ENCODE measurements around the gene PLSCR5. TPM values are rescaled to one million over a fixed set of nuclear protein-coding genes. Genes with fewer than 3 reads are reported as not detected.

The PLSCR5 gene
- total and polyA plus RNA-seq, 3 donors from 2014 or later = not detected

DNA sequence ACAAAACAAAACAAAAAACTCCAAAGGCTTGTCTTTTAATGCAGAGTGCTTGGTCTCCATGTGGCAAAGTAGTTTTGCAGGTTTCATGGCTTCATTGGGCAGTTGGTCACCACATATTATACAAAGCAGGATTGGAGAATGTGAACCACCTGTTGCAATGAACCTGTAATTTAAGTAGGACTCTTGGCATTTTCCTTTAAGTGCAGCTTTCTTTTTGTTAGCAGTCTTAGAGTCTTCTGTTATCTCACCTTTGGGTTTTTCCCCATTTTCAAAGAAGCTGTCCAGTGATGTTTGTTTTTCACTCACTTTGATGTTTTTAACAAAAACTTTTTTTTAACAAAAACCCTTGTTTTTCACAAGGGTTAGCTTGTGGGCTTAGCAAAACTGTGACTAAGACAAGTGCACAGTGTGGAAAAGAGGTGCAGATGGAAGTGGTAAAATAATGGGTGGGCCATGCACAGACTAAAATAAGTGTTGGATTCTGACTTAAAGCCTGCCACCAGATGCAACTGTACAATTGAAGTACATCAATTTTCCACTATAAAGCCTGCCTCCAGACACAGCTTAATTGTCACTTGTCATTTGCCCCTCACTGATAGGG is 57.8 kb downstream of the PLSCR5 start:
- no peak overlapping the region for H3K4me3 ChIP-seq
- intact Hi-C loops (cut with DNase I; ENCODE audit: low total_unique reads) = no loop called here
- TF ChIP-seq, protein P1, sequence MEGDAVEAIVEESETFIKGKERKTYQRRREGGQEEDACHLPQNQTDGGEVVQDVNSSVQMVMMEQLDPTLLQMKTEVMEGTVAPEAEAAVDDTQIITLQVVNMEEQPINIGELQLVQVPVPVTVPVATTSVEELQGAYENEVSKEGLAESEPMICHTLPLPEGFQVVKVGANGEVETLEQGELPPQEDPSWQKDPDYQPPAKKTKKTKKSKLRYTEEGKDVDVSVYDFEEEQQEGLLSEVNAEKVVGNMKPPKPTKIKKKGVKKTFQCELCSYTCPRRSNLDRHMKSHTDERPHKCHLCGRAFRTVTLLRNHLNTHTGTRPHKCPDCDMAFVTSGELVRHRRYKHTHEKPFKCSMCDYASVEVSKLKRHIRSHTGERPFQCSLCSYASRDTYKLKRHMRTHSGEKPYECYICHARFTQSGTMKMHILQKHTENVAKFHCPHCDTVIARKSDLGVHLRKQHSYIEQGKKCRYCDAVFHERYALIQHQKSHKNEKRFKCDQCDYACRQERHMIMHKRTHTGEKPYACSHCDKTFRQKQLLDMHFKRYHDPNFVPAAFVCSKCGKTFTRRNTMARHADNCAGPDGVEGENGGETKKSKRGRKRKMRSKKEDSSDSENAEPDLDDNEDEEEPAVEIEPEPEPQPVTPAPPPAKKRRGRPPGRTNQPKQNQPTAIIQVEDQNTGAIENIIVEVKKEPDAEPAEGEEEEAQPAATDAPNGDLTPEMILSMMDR (IDR thresholded peaks at IDR 0.05) = no peak
- TF ChIP-seq POLR2A (IDR thresholded peaks at IDR 0.05) = no peak

DNA sequence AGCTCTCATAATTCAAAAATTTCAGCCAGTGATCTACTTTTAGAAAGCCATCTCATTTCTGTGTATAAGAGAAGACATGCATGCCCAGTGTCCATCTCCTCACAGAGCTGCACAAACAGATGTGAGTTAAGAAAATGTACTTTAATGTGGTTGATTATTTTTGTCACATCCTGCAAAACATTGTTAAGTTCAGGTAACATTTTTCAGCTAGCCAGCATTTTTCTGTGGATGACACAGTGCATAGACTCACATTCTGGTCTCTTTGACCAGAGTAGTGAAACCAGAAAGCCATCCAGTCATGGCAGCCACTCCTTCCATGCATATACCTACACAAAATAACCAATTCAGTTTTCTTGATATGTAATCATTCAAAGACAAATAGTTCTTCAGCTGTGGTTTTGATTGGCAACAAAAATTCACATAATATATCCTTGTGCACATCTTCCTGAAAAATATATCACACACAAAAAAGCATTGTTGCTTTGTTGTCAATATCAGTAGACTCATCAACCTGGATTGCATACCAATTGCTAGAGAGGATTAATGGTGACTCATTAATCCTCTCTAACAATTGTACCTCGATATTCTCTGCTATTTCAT is 58.7 kb downstream of the PLSCR5 start:
- Histone ChIP-seq H3K27me3 (no peaks in the 10 kb centered on the region), H3K36me3 (ENCODE audit: low read depth, missing control alignments) (no peaks in the 10 kb centered on the region), H3K27ac (no peak overlapping the region), H3K4me3 (no peak overlapping the region), H3K9me3 (no peaks in the 10 kb centered on the region), H3K4me1 (peaks cover 16% of the 10 kb centered on the region)
- no peak for DNase-seq
- 85 to 93% methylated on average over 1 of the region's 1 CpG for WGBS, 2 donors
- TF ChIP-seq, protein P1 (IDR thresholded peaks at IDR 0.05) = no peak
- TF ChIP-seq POLR2A (IDR thresholded peaks at IDR 0.05) = no peak
- intact Hi-C loops (cut with DNase I; ENCODE audit: low total_unique reads) = no loop called here

More for the DNA sequence above, 57.8 kb downstream of the PLSCR5 start:
- no peak overlapping the region for H3K27ac ChIP-seq
- H3K4me1 ChIP-seq = peaks cover 7% of the 10 kb centered on the region
- H3K27me3 ChIP-seq = no peaks in the 10 kb centered on the region
- no peak for DNase-seq
- H3K36me3 ChIP-seq (ENCODE audit: low read depth, missing control alignments) = no peaks in the 10 kb centered on the region
- H3K9me3 ChIP-seq = no peaks in the 10 kb centered on the region

DNA sequence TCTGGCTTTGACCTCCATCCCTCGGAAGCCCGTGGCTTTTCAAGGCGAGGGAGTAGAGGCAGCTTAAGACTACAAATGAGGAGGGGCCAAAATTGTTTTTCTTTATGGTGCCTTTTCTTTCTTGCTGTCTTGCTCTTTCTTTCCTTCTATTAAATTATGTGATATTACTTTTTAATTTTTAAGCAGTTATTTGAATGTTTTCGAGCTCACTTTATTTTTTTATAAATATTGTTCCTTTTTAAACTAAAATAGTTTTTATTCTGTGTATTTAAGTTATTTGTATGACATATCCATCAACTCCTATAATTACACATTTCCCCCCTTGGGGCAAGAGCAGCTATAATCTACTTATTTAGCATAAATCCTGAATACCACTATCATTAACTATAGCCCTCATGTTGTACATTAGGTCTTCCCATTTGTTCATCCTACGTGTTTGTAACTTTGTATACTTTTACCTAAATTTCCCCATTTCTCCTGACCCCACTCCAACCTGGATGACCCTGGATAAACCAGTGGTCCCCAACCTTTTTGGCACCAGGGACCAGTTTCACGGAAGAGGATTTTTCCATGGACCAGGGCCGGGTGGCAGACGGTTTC is 60.1 kb downstream of the PLSCR5 start:
- WGBS, 2 donors = 35 to 47% methylated on average over 8 of the region's 8 CpGs
- DNase-seq = no peak
- no peaks in the 10 kb centered on the region for H3K27me3 ChIP-seq
- peak overlapping the region; percentile 69 to 79 for H3K4me3 ChIP-seq
- no peaks in the 10 kb centered on the region for H3K9me3 ChIP-seq
- peak overlapping the region; percentile 91 to 98 for H3K27ac ChIP-seq
- TF ChIP-seq POLR2A (IDR thresholded peaks at IDR 0.05) = no peak
- TF ChIP-seq, protein P1 (IDR thresholded peaks at IDR 0.05) = no peak
- intact Hi-C loops (cut with DNase I; ENCODE audit: low total_unique reads) = no loop called here
- H3K4me1 ChIP-seq = peaks cover 28% of the 10 kb centered on the region
- no peaks in the 10 kb centered on the region for H3K36me3 ChIP-seq (ENCODE audit: low read depth, missing control alignments)

DNA sequence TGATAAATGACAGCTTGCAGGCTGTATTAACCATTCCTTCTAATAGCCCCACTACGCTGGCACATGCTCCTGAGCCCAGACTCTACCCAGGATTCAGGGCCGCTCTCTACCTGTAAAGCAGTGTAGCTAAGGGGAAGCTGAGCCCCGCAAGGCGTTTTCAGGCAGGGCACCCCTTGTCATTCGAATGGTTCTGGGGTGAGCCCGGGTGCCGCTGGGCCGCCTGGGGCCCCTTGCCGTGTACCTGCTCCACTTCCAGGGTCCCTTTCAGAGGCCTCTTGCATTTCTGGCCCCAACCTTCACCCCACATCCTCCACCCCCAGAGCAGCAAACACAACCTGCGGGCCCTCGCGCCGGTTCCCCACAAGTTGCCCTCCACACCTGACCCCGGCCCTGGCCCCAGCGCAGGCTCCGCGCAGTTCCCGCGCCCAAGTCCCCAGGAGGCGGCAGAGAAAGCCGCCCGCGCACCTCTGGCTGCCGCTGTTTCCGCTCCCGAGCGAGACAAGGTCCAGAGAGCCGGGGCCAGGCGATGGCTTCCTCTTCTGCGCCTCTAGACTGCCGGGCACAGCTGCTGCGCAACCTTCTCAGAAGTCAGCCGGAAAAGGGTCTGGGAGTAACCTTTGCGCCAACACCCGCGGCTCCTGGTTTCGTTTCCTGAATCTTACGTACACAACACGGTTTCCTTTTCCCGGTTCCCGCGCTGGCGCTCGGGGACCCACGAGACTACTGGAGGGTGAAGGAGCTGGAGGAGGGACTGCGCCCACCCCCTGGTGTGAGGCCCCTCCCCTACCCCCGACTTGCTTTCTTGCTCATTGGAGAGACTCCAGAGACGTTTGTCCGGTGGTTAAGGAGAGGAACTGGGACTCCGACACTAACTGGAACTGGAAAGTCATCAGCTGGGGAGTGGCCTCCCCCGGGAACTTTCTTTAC is 60.9 kb downstream of the PLSCR5 start, which contains the start of gene PLSCR1:
PLSCR1 (minus strand) TSS at position 606 of the 927 bp plus-strand sequence. CDS start 8,055 bp downstream, outside the sequence.
- Histone ChIP-seq H3K9me3 (no peaks in the 10 kb centered on the region), H3K27ac (peak within 1 kb of the TSS; percentile 91 to 98), H3K27me3 (no peaks in the 10 kb centered on the region), H3K36me3 (ENCODE audit: low read depth, missing control alignments) (no peaks in the 10 kb centered on the region), H3K4me1 (peaks cover 36% of the 10 kb centered on the region), H3K4me3 (peak within 1 kb of the TSS; percentile 69 to 79)
- intact Hi-C loops (cut with DNase I; ENCODE audit: low total_unique reads) = no loop called here
- TF ChIP-seq, protein P1 (IDR thresholded peaks at IDR 0.05) = no peak
- TF ChIP-seq POLR2A (IDR thresholded peaks at IDR 0.05) = no peak
- WGBS, 2 donors = 0 to 1% methylated on average over 28 to 51 of the region's 51 CpGs
- DNase-seq = peak; percentile 95
